Measurements from ENCODE around the gene BMPR1A.
"Not testable (repeated sequence)": the region's sequence is repeated elsewhere in the genome, so short reads cannot be mapped to it uniquely, and the experiment has no call there.

The BMPR1A gene

GRCh38 chr10:86943316-86944030 lies 187.1 kb downstream of the BMPR1A start:
- DNase-seq, result no peak

GRCh38 chr10:86944031-86944419 lies 187.6 kb downstream of the BMPR1A start:
- no peak for DNase-seq

- no peak for DNase-seq
Measured at GRCh38 chr10:86944471-86944870, 188.1 kb downstream of the BMPR1A start.

GRCh38 chr10:86944907-86945306 lies 188.5 kb downstream of the BMPR1A start:
- no peak for DNase-seq

GRCh38 chr10:86945361-86946212 lies 189.2 kb downstream of the BMPR1A start:
- DNase-seq, result no peak

- no peak for DNase-seq
Measured at GRCh38 chr10:86946213-86947155, 190.1 kb downstream of the BMPR1A start.

- not testable (repeated sequence) for DNase-seq
Measured at GRCh38 chr10:86947806-86948205, 191.4 kb downstream of the BMPR1A start.

- no peak for DNase-seq
Measured at GRCh38 chr10:86950349-86950748, 193.9 kb downstream of the BMPR1A start.

GRCh38 chr10:86951184-86951761 lies 194.9 kb downstream of the BMPR1A start:
- no peak for DNase-seq

GRCh38 chr10:86952106-86952505 lies 195.7 kb downstream of the BMPR1A start:
- no peak for DNase-seq

GRCh38 chr10:86952697-86953096 lies 196.3 kb downstream of the BMPR1A start:
- DNase-seq, result not testable (repeated sequence)

- no peak for DNase-seq
Measured at GRCh38 chr10:86953747-86954680, 197.6 kb downstream of the BMPR1A start.

- DNase-seq, result no peak
Measured at GRCh38 chr10:86954681-86955500, 198.5 kb downstream of the BMPR1A start.

- no peak for DNase-seq
Measured at GRCh38 chr10:86955501-86956194, 199.2 kb downstream of the BMPR1A start.

GRCh38 chr10:86956195-86956847 lies 199.9 kb downstream of the BMPR1A start:
- DNase-seq, result no peak

GRCh38 chr10:86956848-86957448 lies 200.5 kb downstream of the BMPR1A start:
- DNase-seq, result no peak

- DNase-seq, result no peak
Measured at GRCh38 chr10:86957471-86958115, 201.2 kb downstream of the BMPR1A start, which contains the start of gene MMRN2. Gene MMRN2 (minus strand): TSS chr10:86957615. CDS start chr10:86957541, 74 bp downstream.

Measured in stimulated activated CD4-positive, alpha-beta T cell treated with anti-CD3 and anti-CD28 coated beads, Interleukin-2, amount 100 ng/mL, for 48 hours (primary cell).